Measurements from ENCODE around the gene POLN.
"Not testable (repeated sequence)": the region's sequence is repeated elsewhere in the genome, so short reads cannot be mapped to it uniquely, and the experiment has no call there.

DNA sequence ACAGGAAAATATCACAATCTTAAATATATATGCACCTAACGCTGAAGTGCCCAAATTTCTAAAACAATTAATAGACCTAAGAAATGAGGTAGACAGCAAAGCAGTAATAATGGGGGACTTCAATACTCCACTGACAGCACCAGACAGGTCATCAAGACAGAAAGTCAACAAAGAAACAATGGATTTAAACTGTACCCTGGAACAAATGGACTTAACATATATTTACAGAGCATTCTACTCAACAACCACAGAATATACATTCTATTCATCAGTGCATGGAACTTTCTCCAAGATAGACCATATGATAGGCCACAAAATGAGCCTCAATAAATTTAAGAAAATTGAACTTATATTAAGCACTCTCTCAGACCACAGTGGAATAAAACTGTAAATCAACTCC lies 39.1 kb downstream of the POLN start:
- TF ChIP-seq, protein P1, sequence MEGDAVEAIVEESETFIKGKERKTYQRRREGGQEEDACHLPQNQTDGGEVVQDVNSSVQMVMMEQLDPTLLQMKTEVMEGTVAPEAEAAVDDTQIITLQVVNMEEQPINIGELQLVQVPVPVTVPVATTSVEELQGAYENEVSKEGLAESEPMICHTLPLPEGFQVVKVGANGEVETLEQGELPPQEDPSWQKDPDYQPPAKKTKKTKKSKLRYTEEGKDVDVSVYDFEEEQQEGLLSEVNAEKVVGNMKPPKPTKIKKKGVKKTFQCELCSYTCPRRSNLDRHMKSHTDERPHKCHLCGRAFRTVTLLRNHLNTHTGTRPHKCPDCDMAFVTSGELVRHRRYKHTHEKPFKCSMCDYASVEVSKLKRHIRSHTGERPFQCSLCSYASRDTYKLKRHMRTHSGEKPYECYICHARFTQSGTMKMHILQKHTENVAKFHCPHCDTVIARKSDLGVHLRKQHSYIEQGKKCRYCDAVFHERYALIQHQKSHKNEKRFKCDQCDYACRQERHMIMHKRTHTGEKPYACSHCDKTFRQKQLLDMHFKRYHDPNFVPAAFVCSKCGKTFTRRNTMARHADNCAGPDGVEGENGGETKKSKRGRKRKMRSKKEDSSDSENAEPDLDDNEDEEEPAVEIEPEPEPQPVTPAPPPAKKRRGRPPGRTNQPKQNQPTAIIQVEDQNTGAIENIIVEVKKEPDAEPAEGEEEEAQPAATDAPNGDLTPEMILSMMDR (conservative IDR thresholded peaks at IDR 0.05; ENCODE audit: low read depth, low read length), result not testable (repeated sequence)
- not testable (repeated sequence) for TF ChIP-seq EZH2 (IDR thresholded peaks at IDR 0.05; ENCODE audit: low read length, unreplicated experiment); EZH2phosphoT487 (IDR thresholded peaks at IDR 0.05; ENCODE audit: borderline replicate concordance, low read length)

Measured in PC-3 (cell line).